ENCODE results near the gene TMEM63C.

GRCh38 chr14:77238356-77238755, 56.8 kb downstream of the TMEM63C start:
- TF ChIP-seq CTCF (IDR thresholded peaks at IDR 0.05; ENCODE audit: poor library complexity), result no peak
- no peak for TF ChIP-seq EZH2phosphoT487 (IDR thresholded peaks at IDR 0.05; ENCODE audit: low read depth, severe bottlenecking, unreplicated experiment)

All from hepatocyte (in vitro differentiated cells).